ENCODE measurements around the gene SNAP47.

GRCh38 chr1:227824204-227824603, 89.0 kb downstream of the SNAP47 start:
- TF ChIP-seq CTCF (IDR thresholded peaks at IDR 0.05) (no peak), POLR2A (IDR thresholded peaks at IDR 0.05) (no peak)
